ENCODE measurements around the gene EML6. TPM values are rescaled to one million over a fixed set of nuclear protein-coding genes. Genes with fewer than 3 reads are reported as not detected.

Gene EML6
- total RNA-seq, 2 experiments from 2014 or later, result 0.78 to 1.3 TPM

GRCh38 chr2:54760310-54760709, 36.8 kb downstream of the EML6 start:
- Mint-ChIP-seq H3K36me3 (ENCODE audit: low read depth) (no peaks in the 10 kb centered on the region), H3K27me3 (ENCODE audit: low read depth) (peaks cover 2% of the 10 kb centered on the region), H3K9me3 (ENCODE audit: insufficient read depth) (no peaks in the 10 kb centered on the region), H3K27ac (no peak overlapping the region), H3K4me1 (ENCODE audit: low read depth) (no peaks in the 10 kb centered on the region), H3K4me3 (no peak overlapping the region)
- ChIA-PET POLR2A (no interaction called here), CTCF (interaction anchor here (1.3 kb wide), 1 partner anchor 78 kb away, joined by 5 read pairs; no protein-coding TSS in a partner anchor)
- DNase-seq (no peak), ATAC-seq (no peak)

GRCh38 chr2:54763636-54764291, 40.3 kb downstream of the EML6 start:
- Mint-ChIP-seq H3K4me1 (ENCODE audit: low read depth) (no peaks in the 10 kb centered on the region), H3K27ac (no peak overlapping the region), H3K4me3 (no peak overlapping the region), H3K27me3 (ENCODE audit: low read depth) (no peaks in the 10 kb centered on the region), H3K9me3 (ENCODE audit: insufficient read depth) (no peaks in the 10 kb centered on the region), H3K36me3 (ENCODE audit: low read depth) (no peaks in the 10 kb centered on the region)
- ATAC-seq (no peak), DNase-seq (no peak)
- CTCF ChIA-PET, result interaction anchor here (1.2 to 2.1 kb wide), 2 partner anchors 9 to 75 kb away, joined by 4 to 10 read pairs; no protein-coding TSS in a partner anchor
- POLR2A ChIA-PET, result no interaction called here

- POLR2A ChIA-PET, result interaction anchor here (0.7 kb wide), 1 partner anchor 41 kb away, joined by 4 read pairs; no protein-coding TSS in a partner anchor
- no peak for ATAC-seq
- H3K27ac Mint-ChIP-seq, result no peak overlapping the region
- CTCF ChIA-PET, result no interaction called here
- DNase-seq, result no peak
- H3K4me3 Mint-ChIP-seq, result no peak overlapping the region
- no peaks in the 10 kb centered on the region for H3K27me3 Mint-ChIP-seq (ENCODE audit: low read depth)
- H3K36me3 Mint-ChIP-seq (ENCODE audit: low read depth), result no peaks in the 10 kb centered on the region
- no peaks in the 10 kb centered on the region for H3K9me3 Mint-ChIP-seq (ENCODE audit: insufficient read depth)
- no peaks in the 10 kb centered on the region for H3K4me1 Mint-ChIP-seq (ENCODE audit: low read depth)
These were observed 44.5 kb downstream of the EML6 start for GRCh38 chr2:54767921-54768320.

- POLR2A ChIA-PET, result interaction anchor here (0.7 kb wide), 1 partner anchor 41 kb away, joined by 4 read pairs; no protein-coding TSS in a partner anchor
- CTCF ChIA-PET, result no interaction called here
- no peaks in the 10 kb centered on the region for H3K9me3 Mint-ChIP-seq (ENCODE audit: insufficient read depth)
- no peaks in the 10 kb centered on the region for H3K27me3 Mint-ChIP-seq (ENCODE audit: low read depth)
- no peak overlapping the region for H3K27ac Mint-ChIP-seq
- H3K36me3 Mint-ChIP-seq (ENCODE audit: low read depth), result no peaks in the 10 kb centered on the region
- H3K4me3 Mint-ChIP-seq, result no peak overlapping the region
- no peak for DNase-seq
- no peaks in the 10 kb centered on the region for H3K4me1 Mint-ChIP-seq (ENCODE audit: low read depth)
- ATAC-seq, result no peak
These were observed 45.4 kb downstream of the EML6 start for GRCh38 chr2:54768772-54769428.

- Mint-ChIP-seq H3K27ac (no peak overlapping the region), H3K9me3 (ENCODE audit: insufficient read depth) (peaks cover under 1% of the 10 kb centered on the region), H3K27me3 (ENCODE audit: low read depth) (no peaks in the 10 kb centered on the region), H3K36me3 (ENCODE audit: low read depth) (no peaks in the 10 kb centered on the region), H3K4me1 (ENCODE audit: low read depth) (no peaks in the 10 kb centered on the region), H3K4me3 (no peak overlapping the region)
- no peak for DNase-seq
- ChIA-PET CTCF (no interaction called here), POLR2A (no interaction called here)
- no peak for ATAC-seq
These were observed 46.7 kb downstream of the EML6 start for GRCh38 chr2:54770211-54770610.

- H3K4me1 Mint-ChIP-seq (ENCODE audit: low read depth), result no peaks in the 10 kb centered on the region
- no peaks in the 10 kb centered on the region for H3K36me3 Mint-ChIP-seq (ENCODE audit: low read depth)
- no peak overlapping the region for H3K4me3 Mint-ChIP-seq
- ChIA-PET POLR2A (no interaction called here), CTCF (no interaction called here)
- DNase-seq, result no peak
- no peak for ATAC-seq
- no peaks in the 10 kb centered on the region for H3K27me3 Mint-ChIP-seq (ENCODE audit: low read depth)
- H3K27ac Mint-ChIP-seq, result no peak overlapping the region
- H3K9me3 Mint-ChIP-seq (ENCODE audit: insufficient read depth), result peaks cover 4% of the 10 kb centered on the region
These were observed 47.2 kb downstream of the EML6 start for GRCh38 chr2:54770676-54771075.

- H3K27ac Mint-ChIP-seq, result no peak overlapping the region
- no peak overlapping the region for H3K4me3 Mint-ChIP-seq
- DNase-seq (no peak), ATAC-seq (no peak)
- no peaks in the 10 kb centered on the region for H3K4me1 Mint-ChIP-seq (ENCODE audit: low read depth)
- H3K9me3 Mint-ChIP-seq (ENCODE audit: insufficient read depth), result peaks cover 10% of the 10 kb centered on the region
- CTCF ChIA-PET, result interaction anchor here (2.3 kb wide), 1 partner anchor 67 kb away, joined by 9 read pairs; no protein-coding TSS in a partner anchor
- POLR2A ChIA-PET, result no interaction called here
- no peaks in the 10 kb centered on the region for H3K27me3 Mint-ChIP-seq (ENCODE audit: low read depth)
- no peaks in the 10 kb centered on the region for H3K36me3 Mint-ChIP-seq (ENCODE audit: low read depth)
These were observed 47.9 kb downstream of the EML6 start for GRCh38 chr2:54771166-54771885.

- no peaks in the 10 kb centered on the region for H3K4me1 Mint-ChIP-seq (ENCODE audit: low read depth)
- DNase-seq (no peak), ATAC-seq (no peak)
- H3K4me3 Mint-ChIP-seq, result no peak overlapping the region
- H3K9me3 Mint-ChIP-seq (ENCODE audit: insufficient read depth), result peaks cover 13% of the 10 kb centered on the region
- ChIA-PET CTCF (interaction anchor here (2.3 kb wide), 1 partner anchor 67 kb away, joined by 9 read pairs; no protein-coding TSS in a partner anchor), POLR2A (interaction anchor here (0.5 kb wide), 1 partner anchor 125 kb away, joined by 3 read pairs; no protein-coding TSS in a partner anchor)
- H3K27me3 Mint-ChIP-seq (ENCODE audit: low read depth), result no peaks in the 10 kb centered on the region
- no peak overlapping the region for H3K27ac Mint-ChIP-seq
- H3K36me3 Mint-ChIP-seq (ENCODE audit: low read depth), result no peaks in the 10 kb centered on the region
These were observed 48.6 kb downstream of the EML6 start for GRCh38 chr2:54772110-54772509.

GRCh38 chr2:54772531-54772930, 49.1 kb downstream of the EML6 start:
- POLR2A ChIA-PET, result interaction anchor here (0.5 to 0.6 kb wide), 3 partner anchors 124 to 841 kb away, joined by 3 to 4 read pairs (median 3); no protein-coding TSS in a partner anchor

GRCh38 chr2:54773233-54773632, 49.8 kb downstream of the EML6 start:
- no peak overlapping the region for H3K4me3 Mint-ChIP-seq
- H3K27me3 Mint-ChIP-seq (ENCODE audit: low read depth), result no peaks in the 10 kb centered on the region
- H3K27ac Mint-ChIP-seq, result no peak overlapping the region
- ChIA-PET CTCF (interaction anchor here (1.1 to 2.3 kb wide), 2 partner anchors 11 to 65 kb away, joined by 3 to 9 read pairs; no protein-coding TSS in a partner anchor), POLR2A (interaction anchor here (0.6 kb wide), 2 partner anchors 200 to 841 kb away, joined by 3 to 4 read pairs; no protein-coding TSS in a partner anchor)
- H3K36me3 Mint-ChIP-seq (ENCODE audit: low read depth), result no peaks in the 10 kb centered on the region
- H3K4me1 Mint-ChIP-seq (ENCODE audit: low read depth), result no peaks in the 10 kb centered on the region
- H3K9me3 Mint-ChIP-seq (ENCODE audit: insufficient read depth), result peaks cover 13% of the 10 kb centered on the region
- ATAC-seq (no peak), DNase-seq (no peak)

More at GRCh38 chr2:54772531-54772930, 49.1 kb downstream of the EML6 start:
- ATAC-seq (no peak), DNase-seq (no peak)
- Mint-ChIP-seq H3K36me3 (ENCODE audit: low read depth) (no peaks in the 10 kb centered on the region), H3K9me3 (ENCODE audit: insufficient read depth) (peaks cover 13% of the 10 kb centered on the region), H3K27me3 (ENCODE audit: low read depth) (no peaks in the 10 kb centered on the region), H3K4me1 (ENCODE audit: low read depth) (no peaks in the 10 kb centered on the region), H3K4me3 (no peak overlapping the region), H3K27ac (no peak overlapping the region)
- CTCF ChIA-PET, result interaction anchor here (2.3 kb wide), 1 partner anchor 66 kb away, joined by 9 read pairs; no protein-coding TSS in a partner anchor

GRCh38 chr2:54773838-54774237, 50.4 kb downstream of the EML6 start:
- no peak overlapping the region for H3K4me3 Mint-ChIP-seq
- ChIA-PET POLR2A (no interaction called here), CTCF (interaction anchor here (1.1 to 2.3 kb wide), 2 partner anchors 12 to 65 kb away, joined by 3 to 9 read pairs; no protein-coding TSS in a partner anchor)
- no peaks in the 10 kb centered on the region for H3K4me1 Mint-ChIP-seq (ENCODE audit: low read depth)
- no peaks in the 10 kb centered on the region for H3K27me3 Mint-ChIP-seq (ENCODE audit: low read depth)
- ATAC-seq, result no peak
- H3K36me3 Mint-ChIP-seq (ENCODE audit: low read depth), result no peaks in the 10 kb centered on the region
- H3K27ac Mint-ChIP-seq, result no peak overlapping the region
- DNase-seq, result no peak
- peaks cover 13% of the 10 kb centered on the region for H3K9me3 Mint-ChIP-seq (ENCODE audit: insufficient read depth)

Data from activated CD8-positive, alpha-beta T cell treated with anti-CD3 and anti-CD28 coated beads, Interleukin-2, amount 10 ng/mL, durations not matched to agents 7 days and 5 days (primary cell).